Subcutaneous adipose tissue (tissue), 4 donors: Measurements from ENCODE around the gene LDB2. TPM values are rescaled to one million over a fixed set of nuclear protein-coding genes. Genes with fewer than 3 reads are reported as not detected.

ENCODE experiments used
- CTCF ChIP-seq: fragments of 450-650 bp; IDR thresholded peaks from one replicate; pipeline ENCODE4 v1.5.1; 2016; ENCODE audit warnings: low read depth, mild to moderate bottlenecking, control low read depth, antibody characterized with exemption, moderate library complexity
- total RNA-seq, 4 donors: library from RNA; depleted of rRNA; stranded (reverse); fragments of >200 nt; gene quantifications; one replicate each; pipeline ENCODE4 v1.1.0, GENCODE V29; 2016

Gene LDB2
- total RNA-seq, 4 donors from 2014 or later = 19.0 to 122 (median 42.6) TPM

GRCh38 chr4:16686195-16686594 lies 212.2 kb downstream of the LDB2 start:
- no peak for TF ChIP-seq CTCF

GRCh38 chr4:16685536-16685935 lies 212.9 kb downstream of the LDB2 start:
- TF ChIP-seq CTCF = no peak

- TF ChIP-seq CTCF = no peak
These were observed 213.5 kb downstream of the LDB2 start for GRCh38 chr4:16684935-16685334.

- TF ChIP-seq CTCF = no peak
These were observed 214.3 kb downstream of the LDB2 start for GRCh38 chr4:16684097-16684496.

GRCh38 chr4:16682975-16683374 lies 215.5 kb downstream of the LDB2 start:
- TF ChIP-seq CTCF = no peak

GRCh38 chr4:16677001-16677944 lies 221.2 kb downstream of the LDB2 start:
- no peak for TF ChIP-seq CTCF

- no peak for TF ChIP-seq CTCF
These were observed 222.1 kb downstream of the LDB2 start for GRCh38 chr4:16676230-16676770.
